GM12875 (cell line): Measurements from ENCODE around the gene XDH.

ENCODE experiments used
- H3K4me3 ChIP-seq: one replicate; pipeline ENCODE4 v1.5.1; 2011; ENCODE audit warnings: low read depth, low read length, control low read depth
- TF ChIP-seq, protein P1 (sequence below): IDR thresholded peaks from 2 replicates; pipeline ENCODE4 v1.5.1; 2011; ENCODE audit warnings: low read depth, mild to moderate bottlenecking, control low read depth, inconsistent platforms, low read length, moderate library complexity, borderline replicate concordance; ENCODE audit not compliant: insufficient read depth

XDH gene

DNA sequence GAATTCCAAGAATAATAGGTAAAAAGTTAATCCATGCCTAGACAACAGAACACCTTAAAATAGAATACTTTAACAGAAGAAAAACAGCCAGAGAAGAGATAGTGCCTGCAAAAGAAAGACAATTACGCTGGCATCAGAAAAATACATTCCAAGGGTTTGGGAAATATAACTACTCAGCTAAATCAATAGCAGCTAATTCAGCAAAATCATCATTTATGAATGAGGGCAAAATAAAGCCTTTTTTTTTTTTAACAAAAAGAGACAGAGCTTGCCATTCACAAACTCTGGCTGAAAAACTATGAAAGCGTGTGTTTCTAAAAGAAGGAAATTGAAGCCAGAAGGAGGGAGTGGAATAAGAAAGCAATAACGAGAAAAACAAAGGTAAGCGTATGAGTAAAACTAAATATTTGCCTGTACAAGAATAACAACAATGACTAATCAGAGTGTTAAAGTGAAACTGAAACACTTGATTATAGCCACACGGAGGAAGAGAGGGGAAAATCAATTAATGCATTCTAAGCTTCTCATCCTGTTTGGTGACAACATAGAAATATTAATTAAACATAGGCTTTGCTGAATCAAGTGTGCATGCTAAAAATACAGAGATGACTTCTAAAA is 90.4 kb downstream of the XDH start:
- TF ChIP-seq, protein P1, sequence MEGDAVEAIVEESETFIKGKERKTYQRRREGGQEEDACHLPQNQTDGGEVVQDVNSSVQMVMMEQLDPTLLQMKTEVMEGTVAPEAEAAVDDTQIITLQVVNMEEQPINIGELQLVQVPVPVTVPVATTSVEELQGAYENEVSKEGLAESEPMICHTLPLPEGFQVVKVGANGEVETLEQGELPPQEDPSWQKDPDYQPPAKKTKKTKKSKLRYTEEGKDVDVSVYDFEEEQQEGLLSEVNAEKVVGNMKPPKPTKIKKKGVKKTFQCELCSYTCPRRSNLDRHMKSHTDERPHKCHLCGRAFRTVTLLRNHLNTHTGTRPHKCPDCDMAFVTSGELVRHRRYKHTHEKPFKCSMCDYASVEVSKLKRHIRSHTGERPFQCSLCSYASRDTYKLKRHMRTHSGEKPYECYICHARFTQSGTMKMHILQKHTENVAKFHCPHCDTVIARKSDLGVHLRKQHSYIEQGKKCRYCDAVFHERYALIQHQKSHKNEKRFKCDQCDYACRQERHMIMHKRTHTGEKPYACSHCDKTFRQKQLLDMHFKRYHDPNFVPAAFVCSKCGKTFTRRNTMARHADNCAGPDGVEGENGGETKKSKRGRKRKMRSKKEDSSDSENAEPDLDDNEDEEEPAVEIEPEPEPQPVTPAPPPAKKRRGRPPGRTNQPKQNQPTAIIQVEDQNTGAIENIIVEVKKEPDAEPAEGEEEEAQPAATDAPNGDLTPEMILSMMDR = no peak
- H3K4me3 ChIP-seq = no peak overlapping the region

DNA sequence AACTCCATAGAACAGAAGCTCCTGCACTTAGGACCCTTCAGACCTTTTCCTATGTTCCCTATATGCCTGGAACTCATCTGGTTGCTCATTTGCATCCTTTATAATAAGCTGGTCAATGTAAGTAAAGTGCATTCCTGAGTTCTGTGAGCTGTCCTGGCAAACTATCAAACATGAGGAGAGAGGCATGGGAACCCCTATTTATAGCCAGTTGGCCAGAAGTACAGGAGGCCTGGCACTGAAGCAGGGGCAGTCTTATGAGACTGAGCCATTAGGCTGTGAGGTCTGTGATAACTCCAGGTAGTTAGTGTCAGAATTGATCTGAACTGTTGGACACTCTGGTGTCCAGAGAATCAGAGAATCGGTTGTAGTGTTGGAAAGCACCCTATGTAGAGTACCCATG is 92.2 kb downstream of the XDH start:
- TF ChIP-seq, protein P1 = no peak
- H3K4me3 ChIP-seq = no peak overlapping the region

DNA sequence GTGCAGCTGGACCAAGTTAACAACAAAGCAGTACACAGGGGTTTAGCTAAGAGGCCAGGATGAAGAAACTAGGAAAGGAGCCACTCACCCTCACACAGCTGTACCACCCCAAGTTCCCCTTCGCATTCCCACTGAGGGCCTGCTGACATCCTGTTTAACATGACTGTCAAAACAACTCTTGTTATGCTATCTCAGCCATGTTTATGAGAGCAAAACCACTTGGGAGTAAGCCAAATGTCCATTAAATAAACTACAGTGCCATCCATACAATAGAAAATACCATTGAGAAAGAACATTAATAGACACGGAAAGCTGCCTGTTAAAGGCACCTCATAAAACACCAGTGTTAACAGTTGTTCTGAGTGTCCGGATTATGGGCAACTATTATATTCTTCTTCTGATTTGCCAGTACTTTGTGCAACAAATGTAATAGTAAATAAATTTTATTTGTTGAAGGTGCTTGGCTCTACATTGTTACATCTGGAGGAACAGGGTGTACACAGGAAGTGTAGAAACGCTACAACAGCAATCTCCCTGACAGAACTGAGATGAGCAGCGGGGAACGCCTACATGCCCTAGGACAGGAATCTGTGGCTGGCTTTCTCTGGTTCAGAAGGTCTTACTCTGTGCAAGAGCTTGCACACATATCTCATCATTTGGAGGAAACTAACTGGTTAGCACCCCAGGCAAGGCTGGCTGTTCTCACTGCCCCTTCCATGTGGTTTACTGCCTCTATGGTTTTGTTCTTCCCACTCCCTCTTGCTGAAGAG is 95.0 kb downstream of the XDH start:
- TF ChIP-seq, protein P1 = no peak
- no peak overlapping the region for H3K4me3 ChIP-seq

DNA sequence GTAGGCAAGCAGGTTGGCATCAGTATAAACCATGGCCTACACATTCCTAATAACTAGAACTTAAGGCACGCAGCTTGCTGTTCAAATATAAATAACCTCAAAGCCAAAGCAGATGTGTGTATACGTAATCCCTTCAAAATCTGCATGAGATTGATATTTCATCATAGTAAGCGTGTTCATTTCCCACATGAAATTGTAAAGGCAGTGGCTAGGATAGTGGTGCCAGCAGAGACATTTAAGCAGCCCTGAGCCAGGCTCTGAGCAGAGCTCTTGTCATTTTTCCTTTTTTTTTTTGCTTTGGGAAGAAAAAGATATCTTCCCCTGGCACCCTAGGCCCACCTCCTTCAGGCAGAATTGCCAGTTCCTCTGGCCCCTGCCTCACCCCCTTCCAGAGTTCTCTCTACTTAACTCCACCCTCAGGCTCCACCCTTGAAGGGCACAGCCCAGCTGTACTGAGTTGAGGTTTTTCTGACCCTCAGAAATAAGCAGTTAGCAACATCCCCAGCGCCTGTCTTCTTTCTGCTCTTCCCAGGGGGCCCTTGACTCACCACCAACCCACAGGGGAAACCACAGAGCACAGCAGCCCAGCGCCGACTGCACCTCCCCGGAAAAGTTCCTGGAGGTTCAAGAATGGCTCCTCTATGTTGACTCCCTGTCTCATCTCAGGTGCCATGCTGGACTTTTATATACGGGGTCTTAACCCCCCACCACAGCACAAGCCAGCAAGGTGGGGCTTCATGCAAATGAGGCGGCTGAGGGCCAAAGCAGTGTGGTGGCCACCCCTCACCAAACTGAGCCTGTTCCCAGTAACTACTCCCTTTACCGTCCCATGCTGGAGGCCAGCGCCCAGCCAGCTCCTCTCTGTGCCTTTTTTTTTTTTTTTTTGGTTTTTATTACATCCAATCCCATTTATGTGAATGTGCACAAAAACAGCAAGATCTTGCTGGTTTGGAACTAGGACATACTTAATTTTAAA is 95.9 kb downstream of the XDH start:
- H3K4me3 ChIP-seq = no peak overlapping the region
- TF ChIP-seq, protein P1 = no peak

DNA sequence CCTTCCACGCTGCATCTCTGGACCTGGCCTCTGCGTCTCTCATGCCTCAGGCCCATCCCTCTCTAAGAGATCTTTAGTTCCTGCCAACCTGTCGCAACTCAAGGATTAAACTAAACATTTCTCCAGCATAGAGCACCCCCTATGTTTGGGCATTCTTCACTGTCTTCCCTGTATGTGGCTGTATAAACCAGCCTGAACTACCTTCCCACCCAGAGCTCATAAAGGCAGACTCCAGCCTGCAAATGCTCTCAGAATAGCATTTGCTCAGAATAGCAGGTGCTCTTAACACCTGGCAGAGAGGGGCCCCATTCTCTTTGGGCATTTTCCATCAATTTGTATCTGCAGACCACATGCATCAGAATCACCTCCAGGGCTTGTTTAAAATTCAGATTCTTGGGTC is 97.1 kb downstream of the XDH start:
- TF ChIP-seq, protein P1 = no peak
- no peak overlapping the region for H3K4me3 ChIP-seq

DNA sequence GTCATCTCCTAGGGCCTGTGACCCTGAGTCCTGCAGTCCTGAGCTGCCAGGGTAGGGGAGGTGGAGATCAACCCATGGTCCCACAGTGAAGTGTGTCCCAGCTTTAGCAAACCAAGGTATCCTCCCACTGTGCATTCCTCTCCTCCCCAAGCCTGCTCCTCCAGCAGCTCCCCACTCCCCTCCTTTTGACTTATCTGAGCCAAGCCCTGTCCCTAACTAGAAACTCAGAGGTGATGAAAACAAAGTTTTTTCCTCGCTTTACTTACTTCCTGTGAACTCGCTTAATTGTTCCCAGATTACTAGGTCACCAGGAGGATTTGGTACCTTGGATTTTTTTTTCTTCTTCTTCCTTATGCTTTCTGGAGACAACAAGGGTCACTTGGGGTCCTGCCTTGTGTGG is 99.8 kb downstream of the XDH start:
- no peak overlapping the region for H3K4me3 ChIP-seq
- TF ChIP-seq, protein P1 = no peak
